Ishikawa (cell line): ENCODE measurements around the gene ITGB8.

Source experiments
- CEBPB ChIP-seq: IDR thresholded peaks from 2 replicates; pipeline ENCODE4 v1.6.1; 2012
- CREB1 ChIP-seq: IDR thresholded peaks from 2 replicates; pipeline ENCODE4 v1.6.1; 2012; ENCODE audit warnings: low read depth
- EGR1 ChIP-seq: IDR thresholded peaks from 2 replicates; pipeline ENCODE4 v1.6.1; 2012
- EP300 ChIP-seq: IDR thresholded peaks from 2 replicates; pipeline ENCODE4 v1.6.1; 2012; ENCODE audit warnings: borderline replicate concordance
- FOXM1 ChIP-seq: IDR thresholded peaks from 2 replicates; pipeline ENCODE4 v1.6.1; 2012; ENCODE audit warnings: low read depth, borderline replicate concordance
- NFIC ChIP-seq: IDR thresholded peaks from 2 replicates; pipeline ENCODE4 v1.6.1; 2012
- RAD21 ChIP-seq: IDR thresholded peaks from 2 replicates; pipeline ENCODE4 v1.6.1; 2012; ENCODE audit warnings: low read depth
- TAF1 ChIP-seq: IDR thresholded peaks from 2 replicates; pipeline ENCODE4 v1.6.1; 2012; ENCODE audit warnings: low read depth, mild to moderate bottlenecking
- TCF12 ChIP-seq: IDR thresholded peaks from 2 replicates; pipeline ENCODE4 v1.6.1; 2012; ENCODE audit warnings: low read depth
- TEAD4 ChIP-seq: IDR thresholded peaks from 2 replicates; pipeline ENCODE4 v1.6.1; 2012
- YY1 ChIP-seq: IDR thresholded peaks from 2 replicates; pipeline ENCODE4 v1.6.1; 2012; ENCODE audit warnings: low read depth
- ZBTB7A ChIP-seq: IDR thresholded peaks from 2 replicates; pipeline ENCODE4 v1.6.1; 2012; ENCODE audit warnings: low read depth
- TF ChIP-seq, protein P1 (sequence below): IDR thresholded peaks from 2 replicates; pipeline ENCODE4 v1.6.1; 2012
- TF ChIP-seq, protein P2 (sequence below): IDR thresholded peaks from 2 replicates; pipeline ENCODE4 v1.6.1; 2012
- TF ChIP-seq, protein P3 (sequence below): IDR thresholded peaks from 2 replicates; pipeline ENCODE4 v1.6.1; 2012; ENCODE audit warnings: low read depth, mild to moderate bottlenecking

The ITGB8 gene

DNA sequence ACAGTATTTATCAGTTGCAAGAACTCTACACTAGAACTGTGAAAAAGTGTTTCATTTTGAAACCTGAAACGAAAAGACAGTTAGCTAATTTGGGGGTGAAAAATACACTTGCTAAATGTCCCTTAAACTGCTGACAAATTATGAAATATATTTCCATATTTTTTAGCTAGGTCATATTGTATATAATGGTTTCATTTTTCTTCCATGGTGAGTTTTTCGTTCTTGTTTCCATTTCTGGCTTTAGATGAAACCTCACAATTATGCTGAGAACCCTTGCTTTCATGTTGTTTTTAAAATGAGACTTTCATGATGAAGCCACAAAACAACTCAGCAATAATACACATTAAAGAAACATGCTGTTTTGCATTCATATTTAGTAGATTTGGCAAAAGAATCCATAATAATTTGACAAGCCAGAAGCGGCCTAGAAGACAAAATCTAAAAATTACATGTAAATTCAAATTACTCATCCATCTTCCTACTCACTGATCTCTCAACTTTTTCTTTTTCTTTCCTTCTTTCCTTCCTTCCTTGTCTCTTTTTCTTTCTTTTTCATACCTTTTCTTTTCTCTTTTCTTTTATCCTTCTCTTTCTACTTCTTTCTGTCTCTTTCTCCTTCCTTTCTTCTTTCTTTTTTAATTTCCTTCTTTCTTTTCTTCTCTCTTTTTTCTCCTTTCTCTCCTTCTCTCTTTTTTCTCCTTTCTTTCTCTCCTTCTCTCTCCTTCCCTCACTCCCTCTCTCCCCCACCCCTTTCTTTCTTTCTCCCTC, 46.5 kb upstream of the ITGB8 start:
- TF ChIP-seq EGR1, result no peak
- TF ChIP-seq TCF12, result no peak
- TF ChIP-seq TEAD4, result no peak
- no peak for TF ChIP-seq CEBPB
- no peak for TF ChIP-seq YY1
- no peak for TF ChIP-seq EP300
- TF ChIP-seq CREB1, result no peak
- TF ChIP-seq ZBTB7A, result no peak
- TF ChIP-seq RAD21, result no peak
- TF ChIP-seq TAF1, result no peak
- no peak for TF ChIP-seq NFIC
- TF ChIP-seq, protein P1, sequence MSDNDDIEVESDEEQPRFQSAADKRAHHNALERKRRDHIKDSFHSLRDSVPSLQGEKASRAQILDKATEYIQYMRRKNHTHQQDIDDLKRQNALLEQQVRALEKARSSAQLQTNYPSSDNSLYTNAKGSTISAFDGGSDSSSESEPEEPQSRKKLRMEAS, result no peak
- TF ChIP-seq, protein P2, sequence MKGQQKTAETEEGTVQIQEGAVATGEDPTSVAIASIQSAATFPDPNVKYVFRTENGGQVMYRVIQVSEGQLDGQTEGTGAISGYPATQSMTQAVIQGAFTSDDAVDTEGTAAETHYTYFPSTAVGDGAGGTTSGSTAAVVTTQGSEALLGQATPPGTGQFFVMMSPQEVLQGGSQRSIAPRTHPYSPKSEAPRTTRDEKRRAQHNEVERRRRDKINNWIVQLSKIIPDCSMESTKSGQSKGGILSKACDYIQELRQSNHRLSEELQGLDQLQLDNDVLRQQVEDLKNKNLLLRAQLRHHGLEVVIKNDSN, result no peak

DNA sequence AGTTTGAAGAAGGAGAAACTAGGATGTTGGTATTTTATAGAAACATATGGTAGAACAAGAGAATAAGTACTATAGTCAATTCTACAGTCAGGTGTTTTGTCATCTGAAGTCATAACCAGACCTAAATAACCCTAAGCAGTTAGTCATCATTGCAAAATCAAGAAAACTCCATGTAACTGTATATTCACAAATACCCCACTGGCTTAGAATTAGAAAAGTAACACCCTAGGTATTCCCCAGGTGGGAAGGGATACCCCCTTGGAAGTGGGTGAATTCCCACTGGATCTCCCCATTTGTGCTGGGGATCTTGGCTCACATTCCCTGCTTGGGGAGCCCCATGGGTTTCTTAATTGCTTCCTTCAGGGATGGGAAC, 45.9 kb upstream of the ITGB8 start:
- TF ChIP-seq NFIC, result no peak
- no peak for TF ChIP-seq TEAD4
- no peak for TF ChIP-seq CEBPB
- TF ChIP-seq, protein P1, result no peak
- TF ChIP-seq YY1, result no peak
- no peak for TF ChIP-seq EGR1
- no peak for TF ChIP-seq ZBTB7A
- no peak for TF ChIP-seq TCF12
- TF ChIP-seq EP300, result no peak
- no peak for TF ChIP-seq CREB1
- no peak for TF ChIP-seq RAD21
- TF ChIP-seq, protein P3, sequence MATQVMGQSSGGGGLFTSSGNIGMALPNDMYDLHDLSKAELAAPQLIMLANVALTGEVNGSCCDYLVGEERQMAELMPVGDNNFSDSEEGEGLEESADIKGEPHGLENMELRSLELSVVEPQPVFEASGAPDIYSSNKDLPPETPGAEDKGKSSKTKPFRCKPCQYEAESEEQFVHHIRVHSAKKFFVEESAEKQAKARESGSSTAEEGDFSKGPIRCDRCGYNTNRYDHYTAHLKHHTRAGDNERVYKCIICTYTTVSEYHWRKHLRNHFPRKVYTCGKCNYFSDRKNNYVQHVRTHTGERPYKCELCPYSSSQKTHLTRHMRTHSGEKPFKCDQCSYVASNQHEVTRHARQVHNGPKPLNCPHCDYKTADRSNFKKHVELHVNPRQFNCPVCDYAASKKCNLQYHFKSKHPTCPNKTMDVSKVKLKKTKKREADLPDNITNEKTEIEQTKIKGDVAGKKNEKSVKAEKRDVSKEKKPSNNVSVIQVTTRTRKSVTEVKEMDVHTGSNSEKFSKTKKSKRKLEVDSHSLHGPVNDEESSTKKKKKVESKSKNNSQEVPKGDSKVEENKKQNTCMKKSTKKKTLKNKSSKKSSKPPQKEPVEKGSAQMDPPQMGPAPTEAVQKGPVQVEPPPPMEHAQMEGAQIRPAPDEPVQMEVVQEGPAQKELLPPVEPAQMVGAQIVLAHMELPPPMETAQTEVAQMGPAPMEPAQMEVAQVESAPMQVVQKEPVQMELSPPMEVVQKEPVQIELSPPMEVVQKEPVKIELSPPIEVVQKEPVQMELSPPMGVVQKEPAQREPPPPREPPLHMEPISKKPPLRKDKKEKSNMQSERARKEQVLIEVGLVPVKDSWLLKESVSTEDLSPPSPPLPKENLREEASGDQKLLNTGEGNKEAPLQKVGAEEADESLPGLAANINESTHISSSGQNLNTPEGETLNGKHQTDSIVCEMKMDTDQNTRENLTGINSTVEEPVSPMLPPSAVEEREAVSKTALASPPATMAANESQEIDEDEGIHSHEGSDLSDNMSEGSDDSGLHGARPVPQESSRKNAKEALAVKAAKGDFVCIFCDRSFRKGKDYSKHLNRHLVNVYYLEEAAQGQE, result no peak
- no peak for TF ChIP-seq FOXM1
- TF ChIP-seq, protein P2, result no peak
- TF ChIP-seq TAF1, result no peak

DNA sequence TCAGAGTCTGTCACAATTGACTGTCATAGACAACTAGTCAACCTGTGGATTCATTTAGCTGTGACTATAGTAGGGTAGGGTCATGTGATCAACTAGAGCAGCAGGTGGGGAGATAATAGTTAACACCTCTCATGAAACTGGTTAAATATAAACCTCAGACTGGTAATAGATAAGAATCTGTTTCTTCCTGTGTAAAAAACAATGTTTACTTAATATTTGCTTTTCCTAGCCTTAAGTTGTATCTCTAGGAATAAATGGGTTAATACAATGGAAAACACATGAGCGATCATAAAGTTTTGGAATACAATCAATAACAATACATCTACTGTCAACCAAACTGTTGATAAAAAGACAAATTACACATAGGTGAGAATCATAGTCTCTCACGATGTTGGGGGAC, 43.4 kb upstream of the ITGB8 start:
- TF ChIP-seq, protein P2, result 0 out of 2 replicates have a peak, but pooled peaks have one; percentile 15
- TF ChIP-seq TEAD4 (no peak), CEBPB (no peak)

DNA sequence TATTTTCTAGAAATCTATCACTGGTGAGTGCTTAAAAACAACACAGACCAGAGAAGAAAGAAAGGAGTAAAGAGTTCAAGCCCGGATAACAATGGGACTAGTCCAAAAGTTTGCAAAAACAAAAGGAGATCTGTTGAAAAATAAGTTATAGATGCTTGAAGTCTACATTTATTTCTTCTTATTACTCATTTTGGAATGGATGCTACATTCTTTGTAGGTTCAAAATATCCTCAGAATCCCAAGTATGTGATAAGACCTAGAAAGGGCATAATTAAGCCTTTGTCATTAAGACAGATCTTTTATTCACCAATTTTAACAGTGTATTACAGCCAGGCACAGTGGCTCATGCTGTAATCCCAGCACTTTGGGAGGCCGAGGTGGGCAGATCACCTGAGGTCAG, 42.7 kb upstream of the ITGB8 start:
- no peak for TF ChIP-seq NFIC
- no peak for TF ChIP-seq EP300

DNA sequence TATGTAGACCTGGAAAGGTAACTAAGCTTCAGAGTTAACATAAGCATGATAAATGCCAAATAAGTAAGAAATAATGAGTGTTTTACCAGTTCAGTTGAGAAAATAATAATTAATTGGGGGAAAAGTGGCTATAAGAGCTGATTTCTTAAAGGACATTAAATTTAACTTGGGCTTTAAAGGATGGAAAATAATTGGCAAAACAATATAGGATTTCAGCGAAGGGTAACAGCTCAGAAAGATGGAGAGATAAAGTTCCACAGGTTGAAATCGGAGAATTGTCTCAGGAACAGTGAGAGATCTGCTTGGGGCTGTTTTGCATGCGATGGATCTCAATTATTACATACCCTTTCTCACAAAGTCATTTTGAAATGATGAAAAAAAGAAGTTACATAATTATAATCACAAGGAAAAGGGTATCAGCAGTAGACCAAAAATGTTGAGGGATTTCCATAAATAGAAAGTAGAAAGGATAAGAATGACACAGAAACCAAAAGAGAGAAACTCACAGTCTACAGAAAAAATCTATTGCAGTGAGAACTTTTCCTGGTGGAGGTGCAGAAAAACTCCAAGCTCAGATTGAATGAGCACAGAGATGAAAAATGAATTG, 40.1 kb upstream of the ITGB8 start:
- TF ChIP-seq NFIC (peak; percentile 57; the same call in 1 of the 2 replicates), EP300 (peak; percentile 54; the same call in 1 of the 2 replicates), CREB1 (no peak)

DNA sequence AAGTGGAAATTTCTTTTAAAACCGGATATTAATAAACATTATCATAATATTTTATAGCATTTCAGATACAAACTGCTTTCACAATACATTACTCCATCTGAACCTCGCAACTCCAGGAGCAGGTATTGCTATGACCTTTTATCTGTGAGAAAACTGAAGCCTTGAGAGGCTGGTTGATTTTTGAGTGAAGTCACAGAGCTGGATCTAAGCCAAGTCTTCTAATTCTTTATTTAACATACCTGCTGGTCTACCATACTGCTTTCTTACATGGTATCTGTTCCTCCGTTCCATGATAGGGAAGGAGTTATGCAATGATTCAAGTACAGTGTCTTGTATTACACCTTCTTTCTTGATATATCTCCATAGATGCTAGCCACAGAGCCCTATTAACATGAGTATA, 37.4 kb upstream of the ITGB8 start:
- no peak for TF ChIP-seq CEBPB
- no peak for TF ChIP-seq EP300
- TF ChIP-seq TAF1, result no peak
- TF ChIP-seq RAD21, result no peak
- no peak for TF ChIP-seq TEAD4
- TF ChIP-seq ZBTB7A, result no peak
- TF ChIP-seq CREB1, result no peak
- no peak for TF ChIP-seq TCF12
- no peak for TF ChIP-seq YY1
- TF ChIP-seq FOXM1, result no peak
- TF ChIP-seq NFIC, result no peak
- TF ChIP-seq, protein P2, result no peak
- TF ChIP-seq, protein P3, result no peak
- TF ChIP-seq EGR1, result no peak
- TF ChIP-seq, protein P1, result no peak
